Thyroid gland (tissue), 4 donors: ENCODE results near the gene OASL.

Experiments
- CTCF ChIP-seq, 6 experiments: fragments of 200-600 bp in 3 of 6; fragments of 450-650 bp in 3 of 6; sonication (generic) in 3 of 6; IDR thresholded peaks; one replicate each; pipeline ENCODE4 v1.5.1; 2016 to 2019; ENCODE audit warnings: antibody characterized with exemption in 6 of 6, mild to moderate bottlenecking in 2 of 6, inconsistent platforms in 1 of 6, moderate library complexity in 1 of 6
- POLR2A ChIP-seq, 2 donors: fragments of 450-650 bp; IDR thresholded peaks; one replicate each; pipeline ENCODE4 v1.6.1; 2017; ENCODE audit warnings: antibody characterized with exemption in 2 of 2, mild to moderate bottlenecking in 2 of 2, moderate library complexity in 1 of 2

GRCh38 chr12:120978296-120979219 lies 60.5 kb downstream of the OASL start, which contains the start of gene HNF1A:
- TF ChIP-seq CTCF (IDR thresholded peaks at IDR 0.05) (no peak), POLR2A (IDR thresholded peaks at IDR 0.05) (no peak)
